ENCODE measurements around the gene NR2F6.
A peak's percentile ranks its signal among the peaks of the same experiment; 100 is the strongest.
"Not testable (repeated sequence)": the region's sequence is repeated elsewhere in the genome, so short reads cannot be mapped to it uniquely, and the experiment has no call there.

Gene NR2F6
- 1.9 to 6.2 (median 4.1) reads per million in 4 experiments for total RNA-seq

DNA sequence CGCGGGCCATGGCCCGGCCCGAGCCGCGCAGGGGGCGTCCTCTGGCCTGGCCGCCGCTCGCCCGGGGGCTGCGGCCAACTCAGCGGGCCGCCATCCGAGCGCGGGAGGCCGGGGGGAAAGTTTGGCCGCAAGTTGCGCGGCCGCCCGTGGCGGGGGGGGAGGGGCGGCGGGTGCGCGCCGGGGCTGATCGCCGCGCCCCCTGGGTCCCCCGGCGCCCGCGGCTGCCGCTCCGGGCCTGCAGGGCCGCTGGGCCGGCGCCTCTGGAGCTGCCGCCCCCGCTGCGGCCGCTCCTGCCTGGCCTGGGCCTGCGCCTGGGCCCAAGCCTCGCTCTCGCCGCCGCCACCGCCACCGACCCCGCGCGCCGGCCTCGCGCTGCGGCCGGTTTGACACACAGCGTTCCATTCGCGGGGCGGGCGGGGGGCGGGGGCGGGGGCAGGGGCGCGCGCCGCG lies at the start of gene NR2F6:
Gene NR2F6, minus strand, starts transcription at position 385 of the 450 bp plus-strand sequence. CDS start 699 bp downstream, outside the sequence.
- no peak for DNase-seq

DNA sequence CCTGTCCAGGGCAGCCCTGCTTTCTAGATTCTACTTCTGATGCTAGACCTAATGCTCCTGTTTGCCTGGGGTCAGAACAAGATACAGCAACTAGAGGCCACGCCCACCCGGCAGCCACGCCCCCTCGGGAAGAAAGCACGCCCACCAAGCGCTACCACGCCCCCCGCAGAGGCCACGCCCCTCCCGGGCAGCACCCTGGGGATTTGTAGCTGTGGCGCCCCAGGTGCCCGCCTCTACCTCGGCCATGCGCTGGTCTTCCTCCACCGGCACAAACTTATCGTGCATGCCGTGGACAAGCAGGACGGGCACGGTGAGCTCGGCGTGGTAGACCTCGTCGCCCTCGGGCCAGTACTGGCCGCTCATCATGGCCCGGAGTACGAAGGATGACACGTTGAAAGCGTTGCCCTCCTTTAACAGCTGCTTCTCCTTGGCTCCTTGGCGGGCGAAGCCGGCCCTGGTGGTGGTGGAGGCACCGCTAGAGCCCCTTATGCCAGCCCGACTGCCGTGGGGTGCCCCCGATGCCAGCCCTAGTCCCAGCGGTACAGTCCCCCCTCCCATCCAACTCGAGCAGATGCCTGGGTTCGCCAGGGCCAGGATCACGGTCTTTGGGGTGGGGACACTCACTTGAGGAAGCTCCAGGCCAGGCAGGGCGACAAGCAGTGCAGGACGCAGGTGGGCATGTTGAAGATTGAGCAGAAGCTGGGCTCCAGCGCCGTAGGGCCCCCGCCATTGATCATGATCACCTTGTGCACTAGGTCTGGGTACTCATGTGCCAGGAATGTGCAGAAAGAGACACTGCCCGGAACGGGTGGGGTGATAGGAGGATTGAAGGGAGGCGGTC lies 48.6 kb upstream of the NR2F6 start:
- DNase-seq, result peak; percentile 37

DNA sequence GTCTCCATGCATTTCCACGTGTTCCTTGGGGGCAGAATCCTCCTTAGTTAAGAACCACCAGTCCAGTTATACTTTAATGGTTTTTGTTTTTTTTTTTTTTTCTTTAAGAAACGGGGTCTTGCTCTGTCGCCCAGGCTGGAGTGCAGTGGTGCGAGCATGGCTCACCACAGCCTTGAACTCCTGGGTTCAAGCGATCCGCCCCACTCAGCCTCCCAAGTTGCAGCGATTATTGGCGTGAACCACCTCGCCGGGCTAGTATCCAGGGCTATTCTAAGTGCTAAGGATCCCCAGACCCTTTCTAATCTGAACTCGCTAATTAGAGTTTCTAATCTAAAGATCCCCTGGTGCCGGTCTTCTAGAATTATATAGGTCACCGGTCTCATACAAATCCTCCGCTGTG lies 47.9 kb upstream of the NR2F6 start:
- DNase-seq, result no peak

DNA sequence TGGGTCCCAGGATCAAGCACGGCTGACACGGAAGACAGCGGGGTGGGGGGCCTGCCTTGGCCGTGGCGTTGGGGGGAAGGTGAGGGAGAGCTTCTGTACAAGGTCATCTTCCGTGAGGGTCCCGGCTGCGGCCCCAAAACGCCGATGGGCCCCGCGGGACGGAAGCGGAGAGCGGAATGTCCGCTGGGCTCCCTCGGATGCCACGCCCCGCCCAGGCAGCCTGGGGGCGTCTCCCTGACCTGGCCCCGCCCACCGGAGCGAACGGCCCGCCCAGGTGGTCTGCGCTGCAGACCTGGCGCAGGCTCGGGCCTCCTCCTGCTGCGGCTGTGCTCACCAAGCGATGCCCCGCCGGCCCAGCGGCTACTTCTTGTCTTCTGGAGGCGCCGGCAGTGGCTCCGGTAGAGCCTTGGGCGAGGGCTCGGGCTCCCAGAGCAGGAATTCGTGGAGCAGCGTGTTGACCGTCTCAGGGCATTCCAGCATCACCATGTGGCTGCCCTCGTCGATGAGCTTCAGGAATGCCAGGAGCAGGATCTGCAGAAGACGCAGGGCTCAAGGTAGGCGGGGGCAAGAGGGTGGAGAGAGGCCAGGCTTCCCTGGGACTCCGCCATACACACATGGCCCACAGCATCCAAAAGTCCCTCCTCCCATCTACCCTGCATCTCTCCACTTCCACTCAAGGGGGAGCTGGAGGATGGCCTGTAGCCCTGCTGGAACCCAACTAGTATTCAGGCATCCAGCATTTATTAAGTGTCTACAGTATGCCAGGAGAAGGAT lies 46.8 kb upstream of the NR2F6 start:
- DNase-seq, result peak; percentile 76

DNA sequence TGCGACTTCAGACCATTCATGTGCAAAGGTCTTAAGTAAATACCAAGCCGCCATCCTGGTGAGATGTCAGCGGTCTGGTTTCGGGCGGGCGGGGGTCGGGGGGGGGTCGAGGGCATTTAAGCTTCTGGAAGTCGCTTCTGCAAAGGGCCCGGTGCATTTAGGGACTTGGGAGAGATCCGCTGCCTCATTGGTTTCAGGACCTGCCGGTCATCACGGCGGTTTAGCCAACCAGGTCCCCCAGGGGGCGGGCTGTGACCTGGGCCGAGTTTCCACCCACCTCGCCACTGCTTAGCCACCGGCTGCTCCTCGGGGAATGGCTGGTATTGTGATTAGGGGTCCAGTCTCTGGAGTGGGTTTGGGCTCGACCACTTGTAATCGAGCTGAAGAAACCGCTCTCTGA lies 43.8 kb upstream of the NR2F6 start:
- DNase-seq, result peak; percentile 6

DNA sequence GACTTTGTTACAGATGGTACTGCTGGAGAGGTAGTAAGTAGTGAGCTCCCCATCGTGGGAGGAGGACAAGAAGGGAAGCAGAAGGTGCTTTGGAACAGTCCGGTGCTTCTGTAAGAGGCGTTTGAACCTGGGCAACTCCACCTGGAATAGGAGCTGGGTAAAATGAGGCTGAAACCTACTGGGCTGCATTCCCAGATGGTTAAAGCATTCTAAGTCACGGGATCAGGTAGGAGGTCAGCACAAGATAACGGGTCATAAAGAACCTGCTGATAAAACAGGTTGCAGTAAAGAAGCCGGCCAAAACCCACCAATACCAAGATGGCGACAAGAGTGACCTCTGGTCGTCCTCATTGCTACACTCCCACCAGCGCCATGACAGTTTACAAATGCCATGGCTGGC lies 41.0 kb upstream of the NR2F6 start:
- no peak for DNase-seq

DNA sequence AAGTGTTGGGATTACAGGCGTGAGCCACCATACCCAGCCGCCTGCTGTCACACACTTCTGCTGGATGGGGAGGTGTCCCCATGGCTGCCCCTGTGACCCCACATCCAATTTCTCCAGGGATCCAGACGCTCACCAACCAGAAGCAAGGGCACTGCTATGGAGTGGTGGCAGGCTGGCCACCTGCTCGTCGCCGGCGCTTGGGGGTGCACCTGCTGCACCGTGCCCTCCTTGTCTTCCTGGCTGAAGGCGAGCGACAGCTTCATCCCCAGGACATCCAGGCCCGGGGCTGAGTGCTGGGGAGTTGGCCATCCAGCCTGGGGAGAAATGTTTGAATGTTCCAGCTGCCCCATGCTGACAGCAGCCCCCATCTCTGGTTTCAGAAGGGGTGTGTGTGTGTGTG lies 40.5 kb upstream of the NR2F6 start:
- DNase-seq, result no peak

DNA sequence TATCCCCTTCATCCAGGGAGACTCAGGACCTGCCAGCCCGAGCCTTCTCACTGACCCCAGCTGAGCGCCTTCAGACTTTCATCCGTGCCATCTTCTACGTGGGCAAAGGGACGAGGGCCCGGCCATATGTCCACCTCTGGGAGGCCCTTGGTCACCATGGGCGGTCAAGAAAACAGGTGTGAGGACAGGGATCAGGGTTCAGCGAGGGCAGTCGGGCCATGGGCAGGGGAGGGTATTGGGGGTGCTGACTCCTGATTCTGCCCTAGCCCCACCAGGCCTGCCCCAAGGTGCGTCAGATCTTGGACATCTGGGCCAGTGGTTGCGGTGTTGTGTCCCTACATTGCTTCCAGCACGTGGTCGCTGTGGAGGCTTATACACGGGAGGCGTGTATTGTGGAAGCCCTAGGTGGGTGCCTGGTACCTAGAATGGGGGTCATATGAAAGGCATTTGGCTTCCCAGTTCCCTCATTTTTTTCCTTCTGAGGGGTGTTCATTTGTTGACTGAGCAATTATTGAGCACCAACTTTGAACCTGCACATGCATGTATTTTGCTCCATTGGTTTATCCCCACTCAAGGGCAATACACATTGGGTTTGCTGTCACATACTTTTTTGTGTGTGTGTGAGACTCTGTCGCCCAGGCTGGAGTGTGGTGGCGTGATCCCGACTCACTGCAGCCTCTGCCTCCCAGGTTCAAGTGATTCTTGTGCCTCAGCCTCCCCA lies 39.9 kb upstream of the NR2F6 start:
- no peak for DNase-seq

DNA sequence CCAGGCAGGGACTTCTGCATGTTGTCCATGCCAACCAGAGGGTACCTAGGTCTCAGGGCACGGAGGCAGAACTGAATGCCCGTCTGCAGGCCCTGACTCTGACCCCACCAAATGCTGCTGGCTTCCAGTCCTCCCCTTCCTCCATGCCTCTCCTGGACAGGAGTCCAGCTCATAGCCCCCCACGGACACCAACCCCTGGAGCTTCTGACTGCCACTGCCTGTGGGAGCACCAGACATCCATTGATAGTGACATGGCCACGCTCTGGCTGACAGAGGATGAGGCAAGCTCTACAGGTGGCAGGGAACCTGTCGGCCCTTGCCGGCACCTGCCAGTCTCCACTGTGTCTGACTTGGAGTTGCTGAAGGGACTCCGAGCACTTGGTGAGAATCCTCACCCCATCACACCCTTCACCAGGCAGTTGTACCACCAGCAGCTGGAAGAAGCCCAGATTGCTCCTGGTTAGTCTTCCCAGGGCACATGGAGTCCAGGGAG lies 37.8 kb upstream of the NR2F6 start:
- DNase-seq, result no peak

DNA sequence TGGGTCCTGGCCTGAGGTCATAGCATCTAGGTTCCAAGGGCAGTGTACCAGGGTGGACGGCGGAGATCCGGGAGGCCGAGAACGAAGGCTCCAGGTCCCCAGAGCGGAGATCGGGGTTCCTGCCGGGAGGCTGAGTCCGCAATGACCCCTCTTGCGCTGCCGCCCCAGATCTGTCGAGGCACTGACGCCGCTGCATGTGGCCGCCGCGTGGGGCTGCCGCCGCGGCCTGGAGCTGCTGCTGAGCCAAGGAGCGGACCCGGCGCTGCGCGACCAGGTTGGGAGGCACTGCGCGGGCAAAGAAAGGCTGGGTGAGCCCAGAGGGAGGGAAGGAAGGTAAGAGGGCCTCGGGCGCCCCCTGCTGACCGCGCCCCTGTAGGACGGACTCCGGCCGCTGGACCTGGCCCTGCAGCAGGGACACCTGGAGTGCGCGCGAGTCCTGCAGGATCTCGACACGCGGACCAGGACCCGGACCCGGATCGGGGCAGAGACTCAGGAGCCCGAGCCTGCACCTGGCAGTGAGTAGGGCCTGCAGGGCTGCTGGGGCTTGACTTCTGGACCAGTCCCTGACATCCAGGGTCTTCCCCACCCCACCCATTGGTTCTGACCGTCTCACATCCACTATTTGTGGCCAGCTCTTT lies 36.9 kb upstream of the NR2F6 start:
- DNase-seq, result peak; percentile 65

DNA sequence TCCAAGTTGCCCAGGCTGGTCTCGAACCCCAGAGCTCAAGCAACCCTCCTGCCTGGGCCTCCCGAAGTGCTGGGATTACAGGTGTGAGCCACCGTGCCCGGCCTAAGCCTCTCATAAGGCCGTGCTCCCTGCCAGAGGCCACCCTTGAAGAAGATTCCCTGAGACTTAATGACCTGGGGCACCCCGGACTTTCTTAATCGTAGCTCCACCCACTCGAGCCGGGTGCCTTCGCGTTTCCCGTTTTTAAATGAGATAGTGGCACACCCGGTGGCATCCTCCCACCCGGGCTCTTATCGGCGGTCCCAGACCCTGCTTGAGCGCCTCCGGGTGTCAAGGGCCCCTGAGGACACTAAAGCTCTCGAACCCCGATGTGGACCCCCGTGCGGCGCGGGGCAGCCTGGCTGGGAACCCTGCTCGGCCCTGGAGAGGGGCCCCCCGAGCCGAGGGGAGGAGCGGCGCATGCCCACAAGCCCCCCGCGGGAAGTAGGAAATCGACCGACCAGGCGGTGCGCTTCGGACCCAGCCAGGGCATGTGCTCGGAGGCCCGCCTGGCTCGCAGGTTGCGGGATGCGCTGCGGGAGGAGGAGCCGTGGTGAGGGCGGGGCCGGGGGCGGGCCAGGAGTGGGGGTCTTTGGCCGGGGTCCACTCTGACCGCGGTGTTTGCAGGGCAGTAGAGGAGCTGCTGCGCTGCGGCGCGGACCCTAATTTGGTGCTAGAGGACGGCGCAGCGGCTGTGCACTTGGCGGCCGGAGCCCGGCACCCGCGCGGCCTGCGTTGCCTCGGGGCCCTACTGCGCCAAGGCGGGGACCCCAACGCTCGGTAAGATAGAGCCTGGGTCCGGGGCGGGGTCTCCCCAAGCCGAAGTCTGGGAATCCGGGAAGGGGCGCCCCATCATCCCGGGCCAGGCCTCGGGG lies 35.9 kb upstream of the NR2F6 start, which contains the start of gene ANKLE1:
Gene ANKLE1, plus strand, starts transcription at position 511 of the 914 bp plus-strand sequence. Its CDS starts 20 bp downstream, at position 531.
- DNase-seq, result peak; percentile 16

DNA sequence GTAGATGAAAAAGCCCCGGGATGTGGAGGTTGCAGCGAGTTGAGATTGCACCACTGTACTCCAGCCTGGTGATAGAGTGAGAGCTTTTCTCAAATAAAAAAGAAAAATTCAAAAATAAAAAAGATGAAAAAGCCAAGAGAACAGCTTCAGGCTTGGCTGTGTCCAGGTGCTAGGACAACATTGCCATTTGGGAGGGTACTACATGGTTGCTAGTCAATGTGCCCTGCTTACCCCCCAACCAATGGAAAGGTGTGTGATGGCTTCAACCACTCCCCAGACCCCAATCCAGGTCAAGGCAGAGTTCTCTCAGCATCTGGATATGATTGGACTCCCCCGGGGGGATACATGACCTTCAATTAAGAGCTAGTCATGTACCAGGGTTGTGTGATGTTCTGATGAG lies 33.7 kb upstream of the NR2F6 start:
- no peak for DNase-seq

DNA sequence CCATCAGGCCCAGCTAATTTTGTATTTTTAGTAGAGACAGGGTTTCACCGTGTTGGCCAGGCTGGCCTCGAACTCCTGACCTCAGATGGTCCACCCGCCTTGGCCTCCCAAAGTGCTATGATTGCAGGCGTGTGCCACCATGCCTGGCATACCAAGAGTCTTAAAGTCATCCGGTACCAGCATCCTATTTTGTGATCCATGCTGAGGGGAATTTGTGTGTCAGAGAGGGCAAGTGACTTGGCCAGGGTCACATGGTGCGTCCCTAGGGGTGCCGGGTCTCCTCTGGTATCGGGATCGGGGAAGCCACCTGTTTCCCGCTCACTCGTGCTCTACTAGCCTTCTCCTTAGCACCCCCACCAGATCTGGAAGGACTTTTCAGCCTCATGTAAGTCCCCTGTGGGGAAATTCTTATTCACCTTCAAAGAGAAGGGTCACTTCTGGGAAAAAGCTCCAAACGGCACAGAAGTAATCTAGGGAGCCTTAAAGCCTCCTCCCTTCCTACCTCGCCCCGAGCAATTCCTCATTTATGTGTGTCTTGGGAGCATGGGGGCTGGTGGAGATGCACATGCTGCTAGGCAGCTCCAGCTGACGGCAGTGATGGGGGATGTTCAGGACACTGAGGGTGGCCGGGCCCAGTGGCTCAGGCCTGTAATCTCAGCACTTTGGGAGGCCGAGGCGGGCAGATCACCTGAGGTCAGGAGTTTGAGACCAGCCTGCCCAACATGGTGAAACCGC lies 29.9 kb upstream of the NR2F6 start:
- no peak for DNase-seq

DNA sequence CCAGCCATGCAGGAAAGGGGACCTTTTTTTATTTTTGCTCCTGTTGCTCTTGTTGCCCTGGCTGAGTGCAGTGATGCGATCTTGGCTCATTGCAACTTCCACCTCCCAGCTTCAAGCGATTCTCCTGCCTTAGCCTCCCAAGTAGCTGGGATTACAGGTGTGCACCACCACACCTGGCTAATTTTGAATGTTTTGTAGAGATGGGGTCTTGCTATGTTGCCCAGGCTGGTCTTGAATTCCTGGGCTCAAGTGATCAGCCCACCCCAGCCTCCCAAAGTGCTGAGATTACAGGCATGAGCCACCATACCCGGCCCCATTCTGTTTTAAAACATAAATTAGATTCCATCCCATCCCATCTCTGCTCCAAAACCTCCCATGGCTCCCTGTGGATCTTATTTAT lies 29.2 kb upstream of the NR2F6 start:
- not testable (repeated sequence) for DNase-seq

DNA sequence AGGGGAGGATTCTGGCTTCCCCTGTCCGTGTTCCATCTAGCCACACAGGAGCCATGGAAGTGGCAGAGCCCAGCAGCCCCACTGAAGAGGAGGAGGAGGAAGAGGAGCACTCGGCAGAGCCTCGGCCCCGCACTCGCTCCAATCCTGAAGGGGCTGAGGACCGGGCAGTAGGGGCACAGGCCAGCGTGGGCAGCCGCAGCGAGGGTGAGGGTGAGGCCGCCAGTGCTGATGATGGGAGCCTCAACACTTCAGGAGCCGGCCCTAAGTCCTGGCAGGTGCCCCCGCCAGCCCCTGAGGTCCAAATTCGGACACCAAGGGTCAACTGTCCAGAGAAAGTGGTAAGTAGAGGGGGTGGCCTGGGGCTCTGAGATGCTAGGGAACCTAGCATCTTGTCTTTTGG lies 23.0 kb upstream of the NR2F6 start:
- DNase-seq, result no peak

DNA sequence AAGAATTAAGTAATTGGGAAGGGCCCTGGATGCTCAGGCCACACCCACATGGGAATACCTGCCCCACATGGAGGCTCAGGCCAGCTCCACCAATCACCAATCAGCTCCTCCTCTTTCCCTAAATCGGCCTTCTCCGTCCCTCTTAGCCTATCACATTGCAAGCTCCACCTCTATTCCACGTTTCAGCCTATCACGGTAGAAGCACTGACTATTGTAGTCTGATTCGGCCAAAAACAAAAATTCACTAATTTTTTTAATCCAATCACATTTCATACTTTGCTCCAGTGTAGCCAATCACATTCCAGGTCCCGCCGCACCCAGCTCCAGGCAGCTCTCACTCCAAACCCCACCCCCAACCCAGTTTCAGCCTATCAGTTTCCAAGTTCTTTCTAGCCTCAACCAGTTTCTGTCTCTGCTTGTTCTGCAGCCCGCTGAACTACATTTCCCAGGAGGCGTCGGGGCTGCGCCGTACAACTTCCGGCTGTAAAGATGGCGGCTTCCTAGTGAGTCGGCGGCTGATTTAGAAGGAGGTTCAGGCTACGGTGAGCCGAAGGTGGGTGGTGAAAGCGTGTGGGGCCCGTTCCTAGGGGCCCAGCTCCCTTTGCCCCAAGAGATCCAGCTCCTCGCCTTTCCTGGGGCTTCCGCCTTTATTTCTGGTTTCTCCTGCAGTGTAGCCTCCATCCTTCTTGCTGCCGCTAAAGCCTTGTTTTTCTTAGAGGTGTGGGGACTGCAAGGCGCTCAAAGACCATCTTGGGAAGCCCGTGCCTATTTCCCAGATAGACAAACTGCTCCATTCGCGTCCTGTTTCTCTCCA lies 21.5 kb upstream of the NR2F6 start, which contains the start of gene BABAM1:
Gene BABAM1, plus strand, starts transcription at position 469 of the 814 bp plus-strand sequence. CDS start 1,364 bp downstream, outside the sequence.
- DNase-seq, result peak; percentile 89

DNA sequence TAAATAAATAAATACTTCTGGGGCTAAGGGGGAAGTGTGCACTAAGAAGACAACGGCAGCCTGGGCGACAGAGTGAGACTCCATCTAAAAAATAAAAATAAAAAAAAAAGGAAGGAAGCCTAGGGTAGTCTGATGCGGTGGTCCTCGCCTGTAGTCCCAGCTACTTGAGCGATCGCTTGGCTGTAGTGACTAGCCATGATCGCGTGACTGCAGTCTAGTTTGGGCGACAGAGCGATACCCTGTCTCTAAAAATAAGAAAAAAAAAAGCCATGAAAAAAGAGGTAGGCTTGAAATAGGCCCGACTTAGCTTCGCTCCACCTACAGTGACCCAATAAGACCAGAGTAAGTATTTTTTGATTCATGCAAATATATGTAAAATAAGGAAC lies 20.9 kb upstream of the NR2F6 start:
- no peak for DNase-seq

DNA sequence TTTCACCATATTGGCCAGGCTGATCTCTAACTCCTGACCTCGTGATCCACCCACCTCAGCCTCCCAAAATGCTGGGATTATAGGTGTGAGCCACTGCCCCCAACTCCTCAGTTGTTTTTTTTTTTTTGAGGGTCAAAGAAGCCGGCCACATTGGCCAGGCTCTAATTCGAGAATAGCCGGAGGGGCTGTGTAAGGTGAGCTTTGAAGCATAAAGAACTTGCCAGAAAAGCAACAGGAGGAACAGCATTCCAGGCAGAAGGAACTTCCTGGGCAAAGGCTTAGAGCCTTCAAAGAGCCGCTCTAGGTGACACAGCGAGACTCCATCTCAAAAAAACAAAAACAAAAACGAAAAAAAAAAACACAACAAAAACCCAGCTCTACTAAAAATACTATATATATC lies 20.3 kb upstream of the NR2F6 start:
- no peak for DNase-seq

DNA sequence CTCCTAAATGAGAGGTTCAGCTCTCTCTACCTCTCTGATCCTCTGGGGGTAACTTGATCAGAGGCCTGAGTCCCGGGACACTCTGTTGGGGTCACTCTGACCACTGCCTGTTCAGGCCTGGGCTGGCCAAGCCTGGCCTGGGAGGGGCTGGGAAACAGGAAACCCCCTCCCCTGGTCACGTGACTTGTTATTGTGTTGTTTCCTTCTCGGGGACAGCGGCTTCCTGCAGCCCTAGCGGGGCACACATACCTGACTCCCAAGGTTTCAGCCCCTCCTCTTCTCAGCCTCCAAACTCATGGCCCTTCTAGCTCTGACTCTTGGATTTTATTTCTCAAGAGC lies 18.9 kb upstream of the NR2F6 start, which contains the start of gene USHBP1:
Gene USHBP1, minus strand, starts transcription at position 105 of the 339 bp plus-strand sequence. CDS start 446 bp downstream, outside the sequence.
- no peak for DNase-seq
